HG03045 (cell line): ENCODE results near the gene IRAK3.
"Not testable (repeated sequence)": the region's sequence is repeated elsewhere in the genome, so short reads cannot be mapped to it uniquely, and the experiment has no call there.

Source experiments
- ATAC-seq: cut with Tn5 transposase; IDR thresholded peaks from one replicate; pipeline ENCODE4 v1.9.1; 2021; ENCODE audit warnings: mild to moderate bottlenecking, moderate library complexity; ENCODE audit not compliant: unreplicated experiment

IRAK3 gene

DNA sequence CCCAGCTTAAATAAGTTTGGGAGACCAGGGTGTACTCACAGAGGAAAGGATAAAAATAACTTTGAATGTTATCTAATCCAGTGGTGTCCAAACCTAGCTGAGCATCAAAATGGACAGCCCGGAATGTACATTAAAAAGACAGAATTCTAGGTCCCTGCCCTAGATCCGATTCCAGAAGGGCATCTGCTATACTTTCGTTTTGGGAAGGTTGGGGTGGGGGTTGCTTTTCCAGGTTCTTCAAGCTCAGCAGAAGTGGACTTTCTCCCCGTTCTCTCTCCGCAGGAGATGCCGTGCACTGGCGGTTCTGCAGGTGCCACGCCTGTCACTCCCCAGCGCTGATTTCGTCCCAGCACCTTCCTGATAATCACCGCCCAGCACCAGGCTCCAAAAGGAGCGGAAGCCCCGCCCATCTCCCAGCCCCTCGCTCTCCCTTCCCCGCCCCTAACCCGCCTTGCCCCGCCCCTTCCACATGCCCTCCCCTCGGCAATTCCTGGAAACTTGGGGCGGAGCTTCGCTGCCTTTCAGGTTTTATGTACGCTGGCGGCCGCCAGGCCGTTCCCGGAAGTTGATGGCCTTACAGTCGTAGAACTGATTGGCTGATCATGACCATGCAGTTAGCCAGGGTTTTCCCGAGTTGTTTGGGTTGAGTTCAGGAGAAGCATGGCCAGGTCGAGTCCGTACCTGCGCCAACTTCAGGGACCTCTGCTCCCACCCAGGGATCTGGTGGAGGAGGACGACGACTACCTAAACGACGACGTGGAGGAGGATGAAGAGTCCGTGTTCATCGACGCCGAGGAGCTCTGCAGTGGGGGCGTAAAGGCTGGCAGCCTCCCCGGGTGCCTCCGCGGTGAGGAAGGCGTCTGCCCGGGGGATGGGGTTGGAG, 113.2 kb downstream of the IRAK3 start, which contains the start of gene HELB:
HELB (plus strand) TSS at position 550 of the 883 bp plus-strand sequence; CDS start at position 661, 111 bp downstream.
- peak; percentile 94 for ATAC-seq

DNA sequence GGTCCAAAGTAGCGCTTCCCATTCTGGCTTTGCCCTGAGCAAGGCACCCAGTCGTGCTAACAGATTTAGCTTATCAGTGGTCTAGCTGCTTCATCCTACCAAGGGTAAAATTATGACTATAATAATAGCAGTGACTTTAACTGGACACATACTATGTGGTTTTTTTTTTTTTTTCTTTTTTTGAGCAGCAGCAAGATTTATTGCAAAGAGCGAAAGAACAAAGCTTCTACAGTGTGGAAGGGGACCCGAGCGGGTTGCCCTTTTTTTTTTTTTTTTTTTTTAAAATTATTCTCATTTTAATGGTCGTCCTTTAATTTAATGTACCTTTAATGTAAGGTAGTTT, 113.8 kb downstream of the IRAK3 start:
- ATAC-seq: no peak

DNA sequence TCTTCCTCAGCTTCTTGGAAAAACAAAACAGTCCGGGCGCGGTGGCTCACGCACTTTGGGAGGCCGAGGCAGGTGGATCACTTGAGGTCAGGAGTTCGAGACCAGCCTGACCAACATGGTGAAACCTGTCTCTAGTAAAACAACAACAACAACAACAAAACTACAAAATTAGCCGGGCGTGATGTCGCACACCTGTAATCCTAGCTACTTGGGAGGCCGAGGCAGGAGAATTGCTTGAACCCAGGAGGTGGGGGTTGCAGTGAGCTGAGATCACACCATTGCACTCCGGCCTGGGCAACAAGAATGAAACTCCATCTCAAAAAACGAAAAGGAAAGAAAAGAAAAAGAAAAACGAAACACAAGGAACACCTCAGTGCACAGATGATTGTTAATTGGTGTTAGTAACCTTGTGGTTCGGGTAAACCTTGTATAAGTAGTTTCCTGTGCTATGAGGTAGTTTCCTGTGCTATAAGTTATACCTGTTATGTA, 114.3 kb downstream of the IRAK3 start:
- ATAC-seq: not testable (repeated sequence)
